HepG2 (cell line): ENCODE measurements around the gene LYPD6B. TPM values are rescaled to one million over a fixed set of nuclear protein-coding genes. Genes with fewer than 3 reads are reported as not detected.

Source experiments
- BRCA1 ChIP-seq: sonication (generic); formaldehyde crosslinking; IDR thresholded peaks from 2 replicates; pipeline ENCODE4 v1.4.0; 2020; ENCODE audit warnings: missing genetic modification reagents
- CCAR2 ChIP-seq: fragments of 200-400 bp; formaldehyde crosslinking; optimal IDR thresholded peaks from 2 replicates; pipeline ENCODE3; 2018; ENCODE audit warnings: low read depth, mild to moderate bottlenecking, low read length, moderate library complexity
- DNMT3B ChIP-seq: conservative IDR thresholded peaks from 2 replicates; pipeline ENCODE4 v1.6.1; 2016; ENCODE audit warnings: missing biosample characterization, control low read depth
- ERF ChIP-seq: IDR thresholded peaks from 2 replicates; pipeline ENCODE4 v1.6.1; 2018; ENCODE audit warnings: missing biosample characterization, missing genetic modification reagents
- FOXA3 ChIP-seq: IDR thresholded peaks from 2 replicates; pipeline ENCODE4 v1.6.1; 2016; ENCODE audit warnings: missing genetic modification reagents, missing compliant biosample characterization
- GABPB1 ChIP-seq: IDR thresholded peaks from 2 replicates; pipeline ENCODE4 v1.6.1; 2016; ENCODE audit warnings: mild to moderate bottlenecking, missing genetic modification reagents, moderate library complexity, missing compliant biosample characterization
- HOXD1 ChIP-seq: sonication (generic); formaldehyde crosslinking; IDR thresholded peaks from 2 replicates; pipeline ENCODE4 v1.5.0; 2020; ENCODE audit warnings: missing genetic modification reagents
- KMT2B ChIP-seq: IDR thresholded peaks from 2 replicates; pipeline ENCODE4 v1.6.1; 2016; ENCODE audit warnings: missing genetic modification reagents, missing compliant biosample characterization
- MLX ChIP-seq: IDR thresholded peaks from 2 replicates; pipeline ENCODE4 v1.6.1; 2016
- NCOA2 ChIP-seq: sonication (generic); formaldehyde crosslinking; IDR thresholded peaks from 2 replicates; pipeline ENCODE4 v1.8.0; 2022; ENCODE audit warnings: inconsistent platforms
- PAWR ChIP-seq: sonication (generic); formaldehyde crosslinking; IDR thresholded peaks from 2 replicates; pipeline ENCODE4 v1.4.0; 2020; ENCODE audit warnings: missing genetic modification reagents, mild to moderate bottlenecking, borderline replicate concordance
- SOX6 ChIP-seq, 2 experiments: fragments of 450-650 bp in 1 of 2; sonication (generic) in 1 of 2; formaldehyde crosslinking in 1 of 2; IDR thresholded peaks; 2 replicates each; pipeline versions ENCODE4 v1.4.0 to v1.6.1; 2017 to 2020; ENCODE audit warnings: antibody characterized with exemption in 1 of 2, mild to moderate bottlenecking in 1 of 2, missing genetic modification reagents in 1 of 2
- SP1 ChIP-seq, 2 experiments: fragments of 450-650 bp in 1 of 2; sonication (generic) in 1 of 2; formaldehyde crosslinking in 1 of 2; IDR thresholded peaks; 2 replicates each; pipeline versions ENCODE4 v1.4.0 to v1.6.1; 2016 to 2020; ENCODE audit warnings: missing genetic modification reagents in 1 of 2
- SRSF4 ChIP-seq: fragments of 200-400 bp; formaldehyde crosslinking; IDR thresholded peaks from one replicate; pipeline ENCODE4 v1.6.1; 2018; ENCODE audit warnings: mild to moderate bottlenecking, low read depth, low read length, moderate library complexity; ENCODE audit not compliant: poor library complexity, severe bottlenecking
- TEAD3 ChIP-seq: optimal IDR thresholded peaks from 2 replicates; pipeline ENCODE3; 2016; ENCODE audit warnings: borderline replicate concordance
- U2AF2 ChIP-seq: fragments of 200-400 bp; formaldehyde crosslinking; IDR thresholded peaks from 2 replicates; pipeline ENCODE4 v1.6.1; 2017; ENCODE audit warnings: low read depth, mild to moderate bottlenecking, low read length
- ZNF264 ChIP-seq: sonication (generic); formaldehyde crosslinking; IDR thresholded peaks from 2 replicates; pipeline ENCODE4 v1.4.0; 2020; ENCODE audit warnings: missing genetic modification reagents
- ZNF543 ChIP-seq: sonication (generic); formaldehyde crosslinking; IDR thresholded peaks from 2 replicates; pipeline ENCODE4 v1.4.0; 2020; ENCODE audit warnings: mild to moderate bottlenecking, missing genetic modification reagents
- ZNF564 ChIP-seq: sonication (generic); formaldehyde crosslinking; IDR thresholded peaks from 2 replicates; pipeline ENCODE4 v1.8.1; 2023; ENCODE audit warnings: mild to moderate bottlenecking, missing genetic modification reagents
- ZNF607 ChIP-seq: sonication (generic); formaldehyde crosslinking; IDR thresholded peaks from 2 replicates; pipeline ENCODE4 v1.5.1; 2020; ENCODE audit warnings: missing genetic modification reagents, mild to moderate bottlenecking, borderline replicate concordance
- ZNF7 ChIP-seq: IDR thresholded peaks from 2 replicates; pipeline ENCODE4 v1.6.1; 2016; ENCODE audit warnings: missing biosample characterization, missing genetic modification reagents
- ZNF850 ChIP-seq: sonication (generic); formaldehyde crosslinking; conservative IDR thresholded peaks from 2 replicates; pipeline ENCODE4 v1.9.0; 2021; ENCODE audit warnings: mild to moderate bottlenecking, missing genetic modification reagents
- polyA plus RNA-seq, 8 experiments: library from polyadenylated mRNA; depleted of rRNA in 3 of 8; stranded (reverse) in 7 of 8; unstranded in 1 of 8; fragments of >200 nt; fragmentation: Illumina TruSeq in 4 of 8; extraction: Trizol in 4 of 8; gene quantifications; 2 replicates each; pipeline versions ENCODE4 v1.2.1 to v1.2.3, GENCODE V29; 2011 to 2016; ENCODE audit warnings: low read depth in 4 of 8, missing spikeins in 1 of 8, mixed read lengths in 1 of 8; ENCODE audit not compliant: insufficient read depth in 1 of 8
- total RNA-seq, 5 experiments: library from RNA; depleted of rRNA; stranded (reverse); fragments of >200 nt; fragmentation: Illumina TruSeq; extraction: Trizol; gene quantifications; 2 replicates each; pipeline ENCODE4 v1.2.3, GENCODE V29; 2016; ENCODE audit warnings: low read depth in 1 of 5
- TF ChIP-seq, protein P1 (sequence below): IDR thresholded peaks from 2 replicates; pipeline ENCODE4 v1.6.1; 2016; ENCODE audit warnings: mild to moderate bottlenecking
- TF ChIP-seq, protein P2 (sequence below): sonication (generic); formaldehyde crosslinking; IDR thresholded peaks from 2 replicates; pipeline ENCODE4 v1.8.0; 2022; ENCODE audit warnings: mild to moderate bottlenecking, missing genetic modification reagents, moderate library complexity
- TF ChIP-seq, protein P3 (sequence below): IDR thresholded peaks from 2 replicates; pipeline ENCODE4 v1.6.1; 2012; ENCODE audit warnings: inconsistent platforms
- TF ChIP-seq, protein P4 (sequence below): sonication (generic); formaldehyde crosslinking; IDR thresholded peaks from 2 replicates; pipeline ENCODE4 v1.4.0; 2020; ENCODE audit warnings: mild to moderate bottlenecking, missing genetic modification reagents

LYPD6B gene
- total and polyA plus RNA-seq, 2 of the 13 experiments (the other 11 are each of a cell fraction or from before 2014, with no cell fraction given): not detected

DNA sequence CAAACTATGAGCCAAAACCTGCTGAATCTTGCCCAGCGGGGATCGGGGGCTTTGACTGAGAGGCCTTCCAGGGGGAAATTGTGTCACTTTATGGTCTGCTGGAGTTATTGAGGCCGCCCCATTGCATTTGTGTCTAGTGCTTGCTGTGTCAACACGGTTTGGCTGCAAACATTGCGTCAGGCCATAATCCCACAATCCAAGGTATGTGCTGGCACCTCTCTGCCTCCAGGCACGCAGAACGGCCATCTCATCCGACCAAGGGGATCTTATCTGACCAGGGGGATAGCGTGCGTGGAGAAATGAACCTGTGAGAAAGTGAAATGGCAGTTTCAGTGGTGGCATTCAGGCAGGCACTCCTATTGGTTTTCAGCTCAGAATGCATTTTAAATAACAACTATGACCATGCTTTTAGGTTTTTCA is 18.1 kb upstream of the LYPD6B start (continued):
- TF ChIP-seq ZNF607: no peak
- TF ChIP-seq CCAR2: no peak
- TF ChIP-seq, protein P1, sequence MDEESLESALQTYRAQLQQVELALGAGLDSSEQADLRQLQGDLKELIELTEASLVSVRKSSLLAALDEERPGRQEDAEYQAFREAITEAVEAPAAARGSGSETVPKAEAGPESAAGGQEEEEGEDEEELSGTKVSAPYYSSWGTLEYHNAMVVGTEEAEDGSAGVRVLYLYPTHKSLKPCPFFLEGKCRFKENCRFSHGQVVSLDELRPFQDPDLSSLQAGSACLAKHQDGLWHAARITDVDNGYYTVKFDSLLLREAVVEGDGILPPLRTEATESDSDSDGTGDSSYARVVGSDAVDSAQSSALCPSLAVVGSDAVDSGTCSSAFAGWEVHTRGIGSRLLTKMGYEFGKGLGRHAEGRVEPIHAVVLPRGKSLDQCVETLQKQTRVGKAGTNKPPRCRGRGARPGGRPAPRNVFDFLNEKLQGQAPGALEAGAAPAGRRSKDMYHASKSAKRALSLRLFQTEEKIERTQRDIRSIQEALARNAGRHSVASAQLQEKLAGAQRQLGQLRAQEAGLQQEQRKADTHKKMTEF: 0 out of 2 replicates have a peak, but pooled peaks have one; percentile 35
- peak; percentile 65; the same call in 1 of the 2 replicates for TF ChIP-seq ZNF564
- no peak for TF ChIP-seq ZNF543 (CRISPR knock-in tag)
- no peak for TF ChIP-seq PAWR (CRISPR knock-in tag)
- 0 out of 2 replicates have a peak, but pooled peaks have one; percentile 30 for TF ChIP-seq KMT2B (CRISPR knock-in tag)
- no peak for TF ChIP-seq ZNF7 (CRISPR knock-in tag)
- no peak for TF ChIP-seq U2AF2
- TF ChIP-seq, protein P2, sequence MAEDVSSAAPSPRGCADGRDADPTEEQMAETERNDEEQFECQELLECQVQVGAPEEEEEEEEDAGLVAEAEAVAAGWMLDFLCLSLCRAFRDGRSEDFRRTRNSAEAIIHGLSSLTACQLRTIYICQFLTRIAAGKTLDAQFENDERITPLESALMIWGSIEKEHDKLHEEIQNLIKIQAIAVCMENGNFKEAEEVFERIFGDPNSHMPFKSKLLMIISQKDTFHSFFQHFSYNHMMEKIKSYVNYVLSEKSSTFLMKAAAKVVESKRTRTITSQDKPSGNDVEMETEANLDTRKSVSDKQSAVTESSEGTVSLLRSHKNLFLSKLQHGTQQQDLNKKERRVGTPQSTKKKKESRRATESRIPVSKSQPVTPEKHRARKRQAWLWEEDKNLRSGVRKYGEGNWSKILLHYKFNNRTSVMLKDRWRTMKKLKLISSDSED (CRISPR knock-in tag): no peak
- TF ChIP-seq GABPB1 (CRISPR knock-in tag): peak; percentile 44; the same call in 1 of the 2 replicates
- no peak for TF ChIP-seq HOXD1 (CRISPR knock-in tag)
- no peak for TF ChIP-seq MLX (CRISPR knock-in tag)
- TF ChIP-seq TEAD3: peak; percentile 89
- no peak for TF ChIP-seq SP1 (IDR thresholded peaks at IDR 0.05)
- TF ChIP-seq SP1 (CRISPR knock-in tag; IDR thresholded peaks at IDR 0.05): no peak
- TF ChIP-seq ZNF264 (CRISPR knock-in tag): no peak
- TF ChIP-seq, protein P3, sequence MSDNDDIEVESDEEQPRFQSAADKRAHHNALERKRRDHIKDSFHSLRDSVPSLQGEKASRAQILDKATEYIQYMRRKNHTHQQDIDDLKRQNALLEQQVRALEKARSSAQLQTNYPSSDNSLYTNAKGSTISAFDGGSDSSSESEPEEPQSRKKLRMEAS: peak; percentile 34; the same call in 1 of the 2 replicates
- no peak for TF ChIP-seq SRSF4
- no peak for TF ChIP-seq NCOA2 (CRISPR knock-in tag)
- 0 out of 2 replicates have a peak, but pooled peaks have one; percentile 54 for TF ChIP-seq DNMT3B (CRISPR knock-in tag)
- TF ChIP-seq, protein P4, sequence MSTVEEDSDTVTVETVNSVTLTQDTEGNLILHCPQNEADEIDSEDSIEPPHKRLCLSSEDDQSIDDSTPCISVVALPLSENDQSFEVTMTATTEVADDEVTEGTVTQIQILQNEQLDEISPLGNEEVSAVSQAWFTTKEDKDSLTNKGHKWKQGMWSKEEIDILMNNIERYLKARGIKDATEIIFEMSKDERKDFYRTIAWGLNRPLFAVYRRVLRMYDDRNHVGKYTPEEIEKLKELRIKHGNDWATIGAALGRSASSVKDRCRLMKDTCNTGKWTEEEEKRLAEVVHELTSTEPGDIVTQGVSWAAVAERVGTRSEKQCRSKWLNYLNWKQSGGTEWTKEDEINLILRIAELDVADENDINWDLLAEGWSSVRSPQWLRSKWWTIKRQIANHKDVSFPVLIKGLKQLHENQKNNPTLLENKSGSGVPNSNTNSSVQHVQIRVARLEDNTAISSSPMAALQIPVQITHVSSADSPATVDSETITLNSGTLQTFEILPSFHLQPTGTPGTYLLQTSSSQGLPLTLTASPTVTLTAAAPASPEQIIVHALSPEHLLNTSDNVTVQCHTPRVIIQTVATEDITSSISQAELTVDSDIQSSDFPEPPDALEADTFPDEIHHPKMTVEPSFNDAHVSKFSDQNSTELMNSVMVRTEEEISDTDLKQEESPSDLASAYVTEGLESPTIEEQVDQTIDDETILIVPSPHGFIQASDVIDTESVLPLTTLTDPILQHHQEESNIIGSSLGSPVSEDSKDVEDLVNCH (CRISPR knock-in tag): no peak
- no peak for TF ChIP-seq BRCA1 (CRISPR knock-in tag)
- no peak for TF ChIP-seq ERF (CRISPR knock-in tag)
- no peak for TF ChIP-seq ZNF850 (CRISPR knock-in tag)
- no peak for TF ChIP-seq SOX6 (IDR thresholded peaks at IDR 0.05)
- peak; percentile 32; the same call in 1 of the 2 replicates for TF ChIP-seq SOX6 (CRISPR knock-in tag; IDR thresholded peaks at IDR 0.05)
- TF ChIP-seq FOXA3 (CRISPR knock-in tag): peak; percentile 97
